Adipocyte (in vitro differentiated cells): Measurements from ENCODE around the gene FAM43B.

Experiments used
- DNase-seq: peaks from one replicate; pipeline ENCODE4 v3.0.0-alpha.2; 2015; ENCODE audit warnings: low read depth
- H3K27me3 ChIP-seq: replicated peaks from 2 replicates; pipeline ENCODE4 v1.7.0; 2013; ENCODE audit warnings: mild to moderate bottlenecking, low read length, moderate library complexity; ENCODE audit not compliant: control insufficient read depth, insufficient read depth
- H3K36me3 ChIP-seq: 2 replicates; pipeline ENCODE4 v1.7.0; 2013; ENCODE audit warnings: low read length, mild to moderate bottlenecking, moderate library complexity; ENCODE audit not compliant: control insufficient read depth, insufficient read depth, severe bottlenecking
- H3K4me1 ChIP-seq: 2 replicates; pipeline ENCODE4 v1.7.0; 2013; ENCODE audit warnings: mild to moderate bottlenecking, low read length, moderate library complexity; ENCODE audit not compliant: control insufficient read depth, insufficient read depth
- H3K4me3 ChIP-seq: 2 replicates; pipeline ENCODE4 v1.7.0; 2013; ENCODE audit warnings: mild to moderate bottlenecking, low read length, moderate library complexity
- H3K9ac ChIP-seq: 2 replicates; pipeline ENCODE4 v1.7.0; 2013; ENCODE audit warnings: mild to moderate bottlenecking, low read length, moderate library complexity
- H3K9me3 ChIP-seq: 2 replicates; pipeline ENCODE4 v1.7.0; 2013; ENCODE audit warnings: mild to moderate bottlenecking, low read length, moderate library complexity; ENCODE audit not compliant: control insufficient read depth

The FAM43B gene

GRCh38 chr1:20555025-20555757, 2.8 kb downstream of the FAM43B start:
- Histone ChIP-seq H3K4me3 (no peak overlapping the region), H3K27me3 (peaks cover 17% of the 10 kb centered on the region), H3K4me1 (peaks cover 17% of the 10 kb centered on the region)

DNA sequence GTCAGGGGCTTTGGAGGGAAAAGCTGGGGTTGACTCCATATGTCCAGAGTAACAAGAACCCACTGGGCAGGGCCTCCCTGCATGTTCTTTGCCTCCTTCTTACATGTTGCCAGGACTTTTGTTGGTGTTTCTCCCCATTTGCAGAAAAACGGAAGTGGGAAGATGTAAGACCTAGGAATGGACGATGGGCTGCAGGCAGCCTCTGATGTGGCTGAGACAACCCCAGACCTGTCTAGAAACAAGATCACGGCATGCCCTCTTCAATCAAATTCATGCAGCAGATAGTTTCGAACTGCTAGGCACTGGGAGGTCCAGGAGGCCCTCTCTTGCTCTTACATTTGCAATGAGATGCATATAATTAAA, 3.4 kb downstream of the FAM43B start:
- Histone ChIP-seq H3K27me3 (peaks cover 22% of the 10 kb centered on the region), H3K9me3 (no peaks in the 10 kb centered on the region), H3K4me3 (no peak overlapping the region), H3K36me3 (no peaks in the 10 kb centered on the region), H3K4me1 (peaks cover 17% of the 10 kb centered on the region), H3K9ac (no peak overlapping the region)
- no peak for DNase-seq

More at GRCh38 chr1:20555025-20555757, 2.8 kb downstream of the FAM43B start:
- no peaks in the 10 kb centered on the region for H3K9me3 ChIP-seq
- H3K36me3 ChIP-seq, result no peaks in the 10 kb centered on the region
- DNase-seq, result no peak
- no peak overlapping the region for H3K9ac ChIP-seq

DNA sequence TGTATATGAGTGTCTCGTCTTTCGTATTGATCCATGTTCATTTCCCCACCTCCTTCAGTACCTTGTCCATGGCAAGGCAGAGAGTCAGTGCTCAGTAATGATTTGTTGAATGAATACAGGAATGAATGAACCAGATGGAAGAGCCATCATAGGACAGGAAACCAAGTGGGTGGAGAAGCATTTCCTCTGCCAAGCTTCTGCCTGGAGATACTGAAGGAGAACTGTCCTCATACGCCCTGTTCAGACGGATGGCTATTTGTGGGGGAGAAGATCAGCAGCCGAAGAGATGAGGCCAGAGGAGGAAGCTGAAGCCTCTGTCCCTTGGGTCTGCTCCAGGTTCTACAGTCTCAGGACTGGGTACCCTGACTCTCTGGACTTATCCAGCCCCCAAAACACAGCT, 5.8 kb downstream of the FAM43B start:
- DNase-seq, result no peak
- no peaks in the 10 kb centered on the region for H3K36me3 ChIP-seq
- no peaks in the 10 kb centered on the region for H3K9me3 ChIP-seq
- peaks cover 10% of the 10 kb centered on the region for H3K4me1 ChIP-seq
- H3K4me3 ChIP-seq, result no peak overlapping the region
- peaks cover 11% of the 10 kb centered on the region for H3K27me3 ChIP-seq
- no peak overlapping the region for H3K9ac ChIP-seq

- no peak overlapping the region for H3K9ac ChIP-seq
- H3K4me3 ChIP-seq, result no peak overlapping the region
- H3K9me3 ChIP-seq, result no peaks in the 10 kb centered on the region
- DNase-seq, result no peak
- H3K4me1 ChIP-seq, result no peaks in the 10 kb centered on the region
- H3K36me3 ChIP-seq, result no peaks in the 10 kb centered on the region
- H3K27me3 ChIP-seq, result peaks cover 11% of the 10 kb centered on the region
These were observed 8.6 kb downstream of the FAM43B start for GRCh38 chr1:20560966-20561365.

- no peak for DNase-seq
- Histone ChIP-seq H3K4me3 (no peak overlapping the region), H3K9ac (no peak overlapping the region)
These were observed 12.9 kb downstream of the FAM43B start for GRCh38 chr1:20565234-20565633.

DNA sequence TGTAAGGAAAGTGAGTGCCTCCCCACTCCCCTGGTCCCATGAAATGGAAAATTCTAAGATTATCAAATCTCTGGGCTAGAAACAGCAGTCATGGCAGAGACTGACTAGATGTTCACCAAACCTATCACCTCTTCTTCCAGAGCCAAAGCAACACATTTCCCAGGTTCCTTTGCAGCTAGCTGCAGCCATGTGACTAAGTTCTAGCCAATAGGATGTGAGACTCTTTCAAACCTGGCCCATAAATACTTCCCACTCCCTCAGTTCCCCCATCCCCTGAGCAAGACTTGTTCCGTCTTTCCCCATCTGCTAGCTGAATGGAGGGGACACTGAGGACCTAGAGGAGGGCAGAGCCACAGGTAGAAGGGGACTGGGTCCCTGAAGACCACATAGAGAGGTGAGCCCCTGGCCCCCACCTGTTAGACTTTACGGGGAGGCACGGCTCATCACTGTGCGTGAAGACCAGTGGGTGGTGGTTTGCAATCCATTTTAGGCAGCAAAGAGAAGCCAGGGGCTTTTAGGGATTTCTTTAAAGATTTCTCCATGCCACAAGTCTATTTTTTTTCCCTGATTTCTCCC, 17.2 kb downstream of the FAM43B start:
- H3K27me3 ChIP-seq, result peaks cover 18% of the 10 kb centered on the region
- DNase-seq, result no peak
- H3K4me3 ChIP-seq, result no peak overlapping the region
- no peak overlapping the region for H3K9ac ChIP-seq
- peaks cover 11% of the 10 kb centered on the region for H3K9me3 ChIP-seq
- H3K36me3 ChIP-seq, result no peaks in the 10 kb centered on the region
- H3K4me1 ChIP-seq, result no peaks in the 10 kb centered on the region

More at GRCh38 chr1:20565234-20565633, 12.9 kb downstream of the FAM43B start:
- H3K36me3 ChIP-seq, result no peaks in the 10 kb centered on the region
- H3K4me1 ChIP-seq, result no peaks in the 10 kb centered on the region
- no peaks in the 10 kb centered on the region for H3K9me3 ChIP-seq
- peaks cover 20% of the 10 kb centered on the region for H3K27me3 ChIP-seq

DNA sequence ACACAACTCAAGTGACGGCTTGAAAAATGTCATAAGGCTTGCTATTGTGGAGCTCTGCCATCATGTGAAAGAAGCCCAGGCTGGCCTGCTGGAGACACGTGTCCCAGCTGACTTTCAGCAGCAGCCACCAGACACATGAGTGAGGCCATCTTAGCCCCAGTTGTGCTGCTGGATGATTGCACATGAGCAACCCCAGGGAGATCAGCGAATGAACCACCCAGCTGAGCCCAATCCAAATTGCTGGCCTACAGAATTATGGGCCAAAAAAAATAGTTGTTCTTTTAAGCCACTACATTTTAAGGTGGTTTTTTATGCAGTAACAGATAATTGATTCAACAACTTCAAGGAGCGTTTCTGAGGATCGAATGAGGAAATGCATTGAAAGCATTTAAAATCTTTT, 19.1 kb downstream of the FAM43B start:
- H3K4me1 ChIP-seq, result no peaks in the 10 kb centered on the region
- no peak overlapping the region for H3K9ac ChIP-seq
- peaks cover 11% of the 10 kb centered on the region for H3K9me3 ChIP-seq
- peaks cover 18% of the 10 kb centered on the region for H3K27me3 ChIP-seq
- DNase-seq, result no peak
- H3K4me3 ChIP-seq, result no peak overlapping the region
- H3K36me3 ChIP-seq, result no peaks in the 10 kb centered on the region

DNA sequence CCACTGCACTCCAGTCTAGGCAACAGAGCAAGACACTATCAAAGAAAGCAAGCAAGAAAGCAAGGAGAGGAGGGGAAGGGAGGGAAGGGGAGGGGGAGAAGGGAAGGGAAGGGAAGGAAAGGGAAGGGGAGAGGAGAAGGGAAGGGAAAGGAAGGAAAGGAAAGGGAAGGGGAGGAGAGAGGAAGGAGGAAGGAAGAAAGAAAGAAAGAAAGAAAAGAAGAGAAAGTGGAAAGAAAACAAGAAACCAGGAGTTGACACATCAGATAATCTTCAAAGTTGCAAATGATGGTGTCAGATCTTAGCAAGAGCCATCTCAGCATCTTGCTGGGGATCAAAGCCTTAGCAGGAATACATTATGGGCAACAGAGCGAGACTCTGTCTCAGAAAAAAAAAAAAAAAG, 21.6 kb downstream of the FAM43B start:
- no peak overlapping the region for H3K4me3 ChIP-seq
- no peak for DNase-seq
- H3K36me3 ChIP-seq, result no peaks in the 10 kb centered on the region
- no peaks in the 10 kb centered on the region for H3K4me1 ChIP-seq
- no peak overlapping the region for H3K9ac ChIP-seq
- H3K9me3 ChIP-seq, result peaks cover 11% of the 10 kb centered on the region
- H3K27me3 ChIP-seq, result peaks cover 18% of the 10 kb centered on the region

GRCh38 chr1:20574686-20575540, 22.5 kb downstream of the FAM43B start:
- Histone ChIP-seq H3K27me3 (peaks cover 10% of the 10 kb centered on the region), H3K36me3 (no peaks in the 10 kb centered on the region), H3K4me3 (no peak overlapping the region), H3K4me1 (no peaks in the 10 kb centered on the region), H3K9ac (no peak overlapping the region), H3K9me3 (peaks cover 11% of the 10 kb centered on the region)
- DNase-seq, result peak; percentile 51

GRCh38 chr1:20575541-20576336, 23.4 kb downstream of the FAM43B start:
- no peak for DNase-seq
- peaks cover 8% of the 10 kb centered on the region for H3K27me3 ChIP-seq

DNA sequence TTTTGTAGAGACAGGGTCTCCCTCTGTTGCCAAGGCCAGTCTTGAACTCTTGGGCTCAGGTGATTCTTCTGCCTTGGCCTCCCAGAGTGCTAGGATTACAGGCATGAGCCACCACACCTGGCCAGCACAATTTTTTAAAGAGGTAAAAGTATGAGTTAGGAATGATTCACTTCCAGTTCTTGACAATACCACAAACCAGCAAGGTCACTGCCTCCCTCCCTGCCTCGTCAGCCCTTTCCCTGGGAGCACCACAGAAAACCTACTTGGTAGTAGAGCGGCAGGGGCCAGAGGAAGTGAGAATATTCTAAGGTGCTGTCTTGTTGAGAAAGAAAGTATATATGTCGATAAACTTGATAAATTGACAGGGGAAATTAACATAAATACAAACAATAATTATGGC, 25.7 kb downstream of the FAM43B start:
- peaks cover 5% of the 10 kb centered on the region for H3K27me3 ChIP-seq
- H3K4me3 ChIP-seq, result no peak overlapping the region
- no peak for DNase-seq
- H3K9me3 ChIP-seq, result no peaks in the 10 kb centered on the region
- H3K36me3 ChIP-seq, result no peaks in the 10 kb centered on the region
- no peaks in the 10 kb centered on the region for H3K4me1 ChIP-seq
- no peak overlapping the region for H3K9ac ChIP-seq

More at GRCh38 chr1:20575541-20576336, 23.4 kb downstream of the FAM43B start:
- no peak overlapping the region for H3K4me3 ChIP-seq
- no peaks in the 10 kb centered on the region for H3K4me1 ChIP-seq
- H3K9ac ChIP-seq, result no peak overlapping the region
- no peaks in the 10 kb centered on the region for H3K36me3 ChIP-seq
- H3K9me3 ChIP-seq, result peaks cover 11% of the 10 kb centered on the region
